CD4-positive, alpha-beta T cell treated with Interleukin-6 for 4 hours (primary cell): Measurements from ENCODE around the gene SIAH2.

Experiments
- DNase-seq: peaks from one replicate; pipeline ENCODE4 v3.0.0-alpha.2; 2020; ENCODE audit warnings: mixed read lengths

The SIAH2 gene

GRCh38 chr3:150747886-150748683, 14.9 kb downstream of the SIAH2 start:
- no peak for DNase-seq

- DNase-seq: no peak
Measured at GRCh38 chr3:150746791-150747590, 16.0 kb downstream of the SIAH2 start.

GRCh38 chr3:150745832-150746231, 17.1 kb downstream of the SIAH2 start:
- no peak for DNase-seq

GRCh38 chr3:150744919-150745211, 18.1 kb downstream of the SIAH2 start:
- no peak for DNase-seq

- DNase-seq: no peak
Measured at GRCh38 chr3:150744041-150744918, 18.7 kb downstream of the SIAH2 start.

GRCh38 chr3:150743508-150743907, 19.5 kb downstream of the SIAH2 start:
- no peak for DNase-seq

GRCh38 chr3:150742679-150743078, 20.3 kb downstream of the SIAH2 start:
- no peak for DNase-seq

GRCh38 chr3:150742141-150742523, 20.8 kb downstream of the SIAH2 start:
- DNase-seq: no peak

- no peak for DNase-seq
Measured at GRCh38 chr3:150741497-150742140, 21.4 kb downstream of the SIAH2 start.

- DNase-seq: no peak
Measured at GRCh38 chr3:150740733-150741496, 22.1 kb downstream of the SIAH2 start.

- DNase-seq: no peak
Measured at GRCh38 chr3:150739877-150740645, 22.9 kb downstream of the SIAH2 start.

GRCh38 chr3:150739200-150739863, 23.6 kb downstream of the SIAH2 start:
- no peak for DNase-seq

GRCh38 chr3:150738688-150739087, 24.3 kb downstream of the SIAH2 start:
- no peak for DNase-seq

- no peak for DNase-seq
Measured at GRCh38 chr3:150737874-150738679, 24.9 kb downstream of the SIAH2 start.

- peak; percentile 25 for DNase-seq
Measured at GRCh38 chr3:150736903-150737832, 25.8 kb downstream of the SIAH2 start.

- no peak for DNase-seq
Measured at GRCh38 chr3:150736316-150736719, 26.7 kb downstream of the SIAH2 start.

- DNase-seq: no peak
Measured at GRCh38 chr3:150734795-150735119, 28.2 kb downstream of the SIAH2 start.

GRCh38 chr3:150733936-150734794, 28.8 kb downstream of the SIAH2 start:
- DNase-seq: no peak
